ENCODE data around the gene SERPINA1. TPM values are rescaled to one million over a fixed set of nuclear protein-coding genes. Genes with fewer than 3 reads are reported as not detected.

Gene SERPINA1
- total and polyA plus RNA-seq, 4 donors = 120 to 1,798 (median 1,122) TPM

GRCh38 chr14:94381149-94382030, 7.0 kb downstream of the SERPINA1 start:
- no peak for ATAC-seq (ENCODE audit: insufficient read depth, low FRiP score)
- TF ChIP-seq, protein P1, sequence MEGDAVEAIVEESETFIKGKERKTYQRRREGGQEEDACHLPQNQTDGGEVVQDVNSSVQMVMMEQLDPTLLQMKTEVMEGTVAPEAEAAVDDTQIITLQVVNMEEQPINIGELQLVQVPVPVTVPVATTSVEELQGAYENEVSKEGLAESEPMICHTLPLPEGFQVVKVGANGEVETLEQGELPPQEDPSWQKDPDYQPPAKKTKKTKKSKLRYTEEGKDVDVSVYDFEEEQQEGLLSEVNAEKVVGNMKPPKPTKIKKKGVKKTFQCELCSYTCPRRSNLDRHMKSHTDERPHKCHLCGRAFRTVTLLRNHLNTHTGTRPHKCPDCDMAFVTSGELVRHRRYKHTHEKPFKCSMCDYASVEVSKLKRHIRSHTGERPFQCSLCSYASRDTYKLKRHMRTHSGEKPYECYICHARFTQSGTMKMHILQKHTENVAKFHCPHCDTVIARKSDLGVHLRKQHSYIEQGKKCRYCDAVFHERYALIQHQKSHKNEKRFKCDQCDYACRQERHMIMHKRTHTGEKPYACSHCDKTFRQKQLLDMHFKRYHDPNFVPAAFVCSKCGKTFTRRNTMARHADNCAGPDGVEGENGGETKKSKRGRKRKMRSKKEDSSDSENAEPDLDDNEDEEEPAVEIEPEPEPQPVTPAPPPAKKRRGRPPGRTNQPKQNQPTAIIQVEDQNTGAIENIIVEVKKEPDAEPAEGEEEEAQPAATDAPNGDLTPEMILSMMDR (IDR thresholded peaks at IDR 0.05; ENCODE audit: control extremely low read depth, extremely low read depth) = no peak
- DNase-seq = peak in 1 of 3 donors; percentile 11
- no peaks in the 10 kb centered on the region for H3K9me3 ChIP-seq (ENCODE audit: control insufficient read depth in 4 of 4, insufficient read depth in 3 of 4, low read length in 3 of 4)
- H3K4me1 ChIP-seq (ENCODE audit: control insufficient read depth in 5 of 5, insufficient read depth in 5 of 5, low read length in 5 of 5) = no peaks in the 10 kb centered on the region
- no peak overlapping the region for H3K9ac ChIP-seq (ENCODE audit: insufficient read depth in 1 of 2, low read length in 2 of 2)
- no peak overlapping the region for H3K4me3 ChIP-seq
- no peak overlapping the region for H3K27ac ChIP-seq (ENCODE audit: low read depth in 1 of 2, low read length in 1 of 2)
- H3K36me3 ChIP-seq (ENCODE audit: control insufficient read depth in 4 of 4, insufficient read depth in 4 of 4, low read length in 4 of 4) = peaks cover 0 to 5% (median 0%) of the 10 kb centered on the region in 4 donors
- WGBS, 2 donors = 78 to 83% methylated on average over 7 of the region's 7 CpGs
- H3K27me3 ChIP-seq (ENCODE audit: control insufficient read depth in 3 of 3, insufficient read depth in 3 of 3, low read length in 2 of 3) = peaks cover 0 to 3% (median 0%) of the 10 kb centered on the region in 3 donors

GRCh38 chr14:94380225-94381148, 7.9 kb downstream of the SERPINA1 start:
- H3K27ac ChIP-seq (ENCODE audit: low read depth in 1 of 2, low read length in 1 of 2) = no peak overlapping the region
- ATAC-seq (ENCODE audit: insufficient read depth, low FRiP score) (no peak), DNase-seq (peak in 1 of 3 donors; percentile 3)
- H3K9me3 ChIP-seq (ENCODE audit: control insufficient read depth in 4 of 4, insufficient read depth in 3 of 4, low read length in 3 of 4) = no peaks in the 10 kb centered on the region
- peaks cover 0 to 5% (median 0%) of the 10 kb centered on the region in 4 donors for H3K36me3 ChIP-seq (ENCODE audit: control insufficient read depth in 4 of 4, insufficient read depth in 4 of 4, low read length in 4 of 4)
- WGBS, 2 donors = 82 to 86% methylated on average over 16 of the region's 16 CpGs
- TF ChIP-seq, protein P1 (IDR thresholded peaks at IDR 0.05; ENCODE audit: control extremely low read depth, extremely low read depth) = no peak
- no peak overlapping the region for H3K9ac ChIP-seq (ENCODE audit: insufficient read depth in 1 of 2, low read length in 2 of 2)
- H3K4me3 ChIP-seq = no peak overlapping the region
- peaks cover 0 to 3% (median 0%) of the 10 kb centered on the region in 3 donors for H3K27me3 ChIP-seq (ENCODE audit: control insufficient read depth in 3 of 3, insufficient read depth in 3 of 3, low read length in 2 of 3)
- H3K4me1 ChIP-seq (ENCODE audit: control insufficient read depth in 5 of 5, insufficient read depth in 5 of 5, low read length in 5 of 5) = no peaks in the 10 kb centered on the region

DNA sequence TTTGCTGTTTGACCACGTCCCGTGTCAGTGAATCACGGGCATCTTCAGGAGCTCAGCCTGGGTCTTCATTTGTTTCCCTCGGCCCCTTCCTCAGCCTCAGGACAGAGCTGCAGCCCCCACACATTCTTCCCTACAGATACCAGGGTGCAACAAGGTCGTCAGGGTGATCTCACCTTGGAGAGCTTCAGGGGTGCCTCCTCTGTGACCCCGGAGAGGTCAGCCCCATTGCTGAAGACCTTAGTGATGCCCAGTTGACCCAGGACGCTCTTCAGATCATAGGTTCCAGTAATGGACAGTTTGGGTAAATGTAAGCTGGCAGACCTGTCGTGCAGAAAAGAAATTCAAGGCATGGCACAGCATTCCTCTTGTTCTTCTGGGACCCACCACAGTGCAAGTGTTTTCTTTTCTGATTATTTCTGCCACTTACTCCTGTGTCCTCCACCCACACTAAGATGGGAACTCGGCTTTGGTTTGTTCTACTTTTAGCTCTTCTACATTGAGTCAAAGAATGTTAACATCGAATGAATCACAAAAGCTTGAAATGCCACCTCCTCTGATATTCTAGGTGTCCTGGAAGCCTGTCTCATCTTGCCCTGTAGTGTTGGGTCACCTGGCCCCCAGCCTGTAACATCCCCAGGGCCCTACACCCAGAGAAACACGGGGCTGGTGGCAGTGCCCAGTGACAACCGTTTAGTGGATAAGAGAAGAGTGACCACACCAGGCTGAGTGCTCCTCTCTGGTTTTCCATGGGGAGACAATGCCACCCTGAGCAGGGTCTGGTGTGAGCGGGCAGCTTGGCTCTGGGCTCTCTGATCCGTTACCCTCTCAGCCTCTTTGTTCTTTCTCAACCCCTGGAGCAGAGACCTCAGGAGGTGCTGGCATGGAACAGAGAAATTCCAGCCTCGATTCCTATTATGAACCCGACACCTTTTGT, 8.8 kb downstream of the SERPINA1 start:
- H3K27me3 ChIP-seq (ENCODE audit: control insufficient read depth in 3 of 3, insufficient read depth in 3 of 3, low read length in 2 of 3) = peaks cover 0 to 3% (median 0%) of the 10 kb centered on the region in 3 donors
- H3K9me3 ChIP-seq (ENCODE audit: control insufficient read depth in 4 of 4, insufficient read depth in 3 of 4, low read length in 3 of 4) = no peaks in the 10 kb centered on the region
- peaks cover 0 to 5% (median 0%) of the 10 kb centered on the region in 4 donors for H3K36me3 ChIP-seq (ENCODE audit: control insufficient read depth in 4 of 4, insufficient read depth in 4 of 4, low read length in 4 of 4)
- TF ChIP-seq, protein P1 (IDR thresholded peaks at IDR 0.05; ENCODE audit: control extremely low read depth, extremely low read depth) = no peak
- DNase-seq (peak in 1 of 3 donors; percentile 5), ATAC-seq (ENCODE audit: insufficient read depth, low FRiP score) (no peak)
- no peak overlapping the region for H3K27ac ChIP-seq (ENCODE audit: low read depth in 1 of 2, low read length in 1 of 2)
- H3K4me3 ChIP-seq = no peak overlapping the region
- WGBS, 2 donors = 75 to 87% methylated on average over 16 of the region's 16 CpGs
- H3K4me1 ChIP-seq (ENCODE audit: control insufficient read depth in 5 of 5, insufficient read depth in 5 of 5, low read length in 5 of 5) = no peaks in the 10 kb centered on the region
- H3K9ac ChIP-seq (ENCODE audit: insufficient read depth in 1 of 2, low read length in 2 of 2) = no peak overlapping the region
